ENCODE results near the gene AGMO. TPM values are rescaled to one million over a fixed set of nuclear protein-coding genes. Genes with fewer than 3 reads are reported as not detected.

AGMO gene
- total RNA-seq, 4 donors from 2014 or later: 0.17 to 0.83 (median 0.45) TPM; not detected in 1

- DNase-seq (ENCODE audit: extremely low spot score): no peak
- Histone ChIP-seq H3K27me3 (no peaks in the 10 kb centered on the region), H3K36me3 (no peaks in the 10 kb centered on the region), H3K9me3 (no peaks in the 10 kb centered on the region), H3K27ac (replicated peaks in 1 of 4) (no peak overlapping the region), H3K4me1 (peaks cover 0 to 11% (median 4%) of the 10 kb centered on the region in 4 donors), H3K4me3 (no peak overlapping the region)
- intact Hi-C loops (cut with DNase I): no loop called here
- WGBS: 88% methylated on average over 3 of the region's 3 CpGs
- TF ChIP-seq CTCF (IDR thresholded peaks at IDR 0.05) (no peak), EP300 (IDR thresholded peaks at IDR 0.05) (no peak), POLR2AphosphoS5 (IDR thresholded peaks at IDR 0.05) (no peak), POLR2A (IDR thresholded peaks at IDR 0.05; ENCODE audit: low read depth) (no peak)
These were observed 161.4 kb downstream of the AGMO start for GRCh38 chr7:15400440-15400839.

- Histone ChIP-seq H3K27ac (replicated peaks in 1 of 4) (no peak overlapping the region), H3K4me3 (no peak overlapping the region), H3K9me3 (no peaks in the 10 kb centered on the region), H3K36me3 (no peaks in the 10 kb centered on the region), H3K4me1 (peaks cover 0 to 8% (median 4%) of the 10 kb centered on the region in 4 donors), H3K27me3 (no peaks in the 10 kb centered on the region)
- no peak for DNase-seq (ENCODE audit: extremely low spot score)
- 67% methylated on average over 2 of the region's 2 CpGs for WGBS
- TF ChIP-seq EP300 (IDR thresholded peaks at IDR 0.05) (no peak), CTCF (IDR thresholded peaks at IDR 0.05) (no peak), POLR2A (IDR thresholded peaks at IDR 0.05; ENCODE audit: low read depth) (no peak), POLR2AphosphoS5 (IDR thresholded peaks at IDR 0.05) (no peak)
- intact Hi-C loops (cut with DNase I): no loop called here
These were observed 162.4 kb downstream of the AGMO start for GRCh38 chr7:15399441-15399840.

GRCh38 chr7:15397922-15398760 lies 163.7 kb downstream of the AGMO start:
- Histone ChIP-seq H3K27me3 (no peaks in the 10 kb centered on the region), H3K9me3 (no peaks in the 10 kb centered on the region), H3K27ac (replicated peaks in 1 of 4) (no peak overlapping the region), H3K4me1 (no peaks in the 10 kb centered on the region), H3K36me3 (no peaks in the 10 kb centered on the region), H3K4me3 (no peak overlapping the region)
- DNase-seq (ENCODE audit: extremely low spot score): no peak
- intact Hi-C loops (cut with DNase I): no loop called here
- 85% methylated on average over 9 of the region's 9 CpGs for WGBS
- TF ChIP-seq POLR2AphosphoS5 (IDR thresholded peaks at IDR 0.05): no peak
- TF ChIP-seq POLR2A (IDR thresholded peaks at IDR 0.05; ENCODE audit: low read depth): no peak
- TF ChIP-seq CTCF (IDR thresholded peaks at IDR 0.05): no peak
- no peak for TF ChIP-seq EP300 (IDR thresholded peaks at IDR 0.05)

GRCh38 chr7:15397159-15397550 lies 164.7 kb downstream of the AGMO start:
- WGBS: 93% methylated on average over 41 of the region's 43 CpGs
- H3K9me3 ChIP-seq: no peaks in the 10 kb centered on the region
- H3K36me3 ChIP-seq: no peaks in the 10 kb centered on the region
- TF ChIP-seq POLR2A (IDR thresholded peaks at IDR 0.05; ENCODE audit: low read depth) (no peak), EP300 (IDR thresholded peaks at IDR 0.05) (no peak), POLR2AphosphoS5 (IDR thresholded peaks at IDR 0.05) (no peak), CTCF (IDR thresholded peaks at IDR 0.05) (no peak)
- no peak overlapping the region for H3K4me3 ChIP-seq
- intact Hi-C loops (cut with DNase I): no loop called here
- DNase-seq (ENCODE audit: extremely low spot score): no peak
- H3K27ac ChIP-seq (replicated peaks in 1 of 4): no peak overlapping the region
- no peaks in the 10 kb centered on the region for H3K4me1 ChIP-seq
- H3K27me3 ChIP-seq: no peaks in the 10 kb centered on the region
